Testis (tissue), 5 donors: ENCODE measurements around the gene PILRA. TPM values are rescaled to one million over a fixed set of nuclear protein-coding genes. Genes with fewer than 3 reads are reported as not detected.
"Not testable (repeated sequence)": the region's sequence is repeated elsewhere in the genome, so short reads cannot be mapped to it uniquely, and the experiment has no call there.

ENCODE experiments used
- DNase-seq: peaks from one replicate; pipeline ENCODE4 v3.0.0-alpha.2; 2019
- H3K27ac ChIP-seq, 2 donors: fragments of 200-600 bp; sonication (generic); one replicate each; pipeline ENCODE4 v1.5.1; 2019
- H3K27me3 ChIP-seq: fragments of 200-600 bp; sonication (generic); one replicate; pipeline ENCODE4 v1.5.1; 2019
- H3K36me3 ChIP-seq: fragments of 200-600 bp; sonication (generic); one replicate; pipeline ENCODE4 v1.5.1; 2017; ENCODE audit warnings: low read depth; ENCODE audit errors: missing control alignments
- H3K4me1 ChIP-seq: fragments of 200-600 bp; sonication (generic); one replicate; pipeline ENCODE4 v1.5.1; 2019
- H3K4me3 ChIP-seq, 2 donors: fragments of 200-600 bp; sonication (generic); one replicate each; pipeline ENCODE4 v1.5.1; 2017 to 2019
- H3K9me3 ChIP-seq: fragments of 200-600 bp; sonication (generic); one replicate; pipeline ENCODE4 v1.5.1; 2017
- CTCF ChIP-seq, 3 experiments: fragments of 450-650 bp in 2 of 3; fragments of 200-600 bp in 1 of 3; sonication (generic) in 1 of 3; IDR thresholded peaks; one replicate each; pipeline ENCODE4 v1.5.1; 2016 to 2019; ENCODE audit warnings: antibody characterized with exemption in 3 of 3, mild to moderate bottlenecking in 2 of 3, moderate library complexity in 1 of 3
- POLR2A ChIP-seq: fragments of 450-650 bp; IDR thresholded peaks from one replicate; pipeline ENCODE4 v1.6.1; 2017; ENCODE audit warnings: antibody characterized with exemption, mild to moderate bottlenecking, moderate library complexity
- WGBS, 2 donors: methylation state at CpG; one replicate each; pipeline ENCODE4 v1.1.5; 2018; 5-methylcytosine and 5-hydroxymethylcytosine counted together
- intact Hi-C: fragments of 100-400 bp; cut with DNase I; formaldehyde crosslinking; loops from one replicate; pipeline ENCODE4 v1.15.1; 2023; ENCODE audit warnings: low total_unique reads
- long read RNA-seq, 2 donors: transcript quantifications; one replicate each; lab custom pipeline, GENCODE V29; 2026
- polyA plus RNA-seq: library from polyadenylated mRNA; stranded (reverse); fragments of 350-450 nt; fragmentation: Illumina TruSeq; extraction: RNeasy Lipid Tissue Mini Kit (QIAGEN cat#74804); gene quantifications from one replicate; pipeline ENCODE4 v1.2.3, GENCODE V29; 2014; ENCODE audit warnings: low read depth, low replicate concordance; ENCODE audit not compliant: insufficient read depth
- total RNA-seq, 2 donors: library from RNA; depleted of rRNA; stranded (reverse); fragments of >200 nt; gene quantifications; one replicate each; pipeline ENCODE4 v1.2.3, GENCODE V29; 2016

The PILRA gene
- total RNA-seq (10 to 100 TPM; 12.0 to 18.0 TPM), polyA plus RNA-seq (16.3 TPM)
- long read RNA-seq, donor 1, partial matches to known transcripts = 50 of 56 reads
- long read RNA-seq, donor 1, other reads (novel, unspliced or antisense) = 5 of 56 reads
- long read RNA-seq, donor 2, partial matches to known transcripts = 0 of 1 reads
- long read RNA-seq, donor 2, other reads (novel, unspliced or antisense) = 0 of 1 reads

- Histone ChIP-seq H3K4me1 (peaks cover 21% of the 10 kb centered on the region), H3K27me3 (no peaks in the 10 kb centered on the region), H3K27ac (peak within 1 kb of the TSS; percentile 78 to 79), H3K36me3 (no peaks in the 10 kb centered on the region), H3K4me3 (no peak within 1 kb of the TSS), H3K9me3 (no peaks in the 10 kb centered on the region)
- 30 to 54% methylated on average over 7 to 9 of the region's 12 CpGs for WGBS, 2 donors
- intact Hi-C loops = no loop called here
- DNase-seq = no peak
- TF ChIP-seq CTCF (IDR thresholded peaks at IDR 0.05) (no peak), POLR2A (no peak)
Measured at GRCh38 chr7:100373261-100373831, at the start of gene PILRA. Gene PILRA (plus strand): TSS chr7:100373487. CDS start chr7:100373657, 170 bp downstream.

- intact Hi-C loops = not testable (repeated sequence)
Measured at GRCh38 chr7:100324194-100324593, 49.1 kb upstream of the PILRA start.

GRCh38 chr7:100325671-100326070, 47.6 kb upstream of the PILRA start:
- H3K27me3 ChIP-seq, DNase-seq, H3K4me1 ChIP-seq, H3K27ac ChIP-seq, intact Hi-C loops, H3K36me3 ChIP-seq, H3K9me3 ChIP-seq, H3K4me3 ChIP-seq: not testable (repeated sequence)
- WGBS, 2 donors = 85 to 90% methylated on average over 9 of the region's 9 CpGs

More at GRCh38 chr7:100324194-100324593, 49.1 kb upstream of the PILRA start:
- DNase-seq, H3K9me3 ChIP-seq, H3K27me3 ChIP-seq, H3K4me1 ChIP-seq, H3K36me3 ChIP-seq, H3K4me3 ChIP-seq, H3K27ac ChIP-seq: not testable (repeated sequence)
- WGBS, 2 donors = 82 to 93% methylated on average over 13 of the region's 13 CpGs

- H3K27ac ChIP-seq, H3K4me3 ChIP-seq, H3K4me1 ChIP-seq, H3K36me3 ChIP-seq, intact Hi-C loops, H3K27me3 ChIP-seq, DNase-seq, H3K9me3 ChIP-seq: not testable (repeated sequence)
- 96 to 98% methylated on average over 5 to 9 of the region's 11 CpGs for WGBS, 2 donors
Measured at GRCh38 chr7:100326914-100327313, 46.4 kb upstream of the PILRA start.

DNA sequence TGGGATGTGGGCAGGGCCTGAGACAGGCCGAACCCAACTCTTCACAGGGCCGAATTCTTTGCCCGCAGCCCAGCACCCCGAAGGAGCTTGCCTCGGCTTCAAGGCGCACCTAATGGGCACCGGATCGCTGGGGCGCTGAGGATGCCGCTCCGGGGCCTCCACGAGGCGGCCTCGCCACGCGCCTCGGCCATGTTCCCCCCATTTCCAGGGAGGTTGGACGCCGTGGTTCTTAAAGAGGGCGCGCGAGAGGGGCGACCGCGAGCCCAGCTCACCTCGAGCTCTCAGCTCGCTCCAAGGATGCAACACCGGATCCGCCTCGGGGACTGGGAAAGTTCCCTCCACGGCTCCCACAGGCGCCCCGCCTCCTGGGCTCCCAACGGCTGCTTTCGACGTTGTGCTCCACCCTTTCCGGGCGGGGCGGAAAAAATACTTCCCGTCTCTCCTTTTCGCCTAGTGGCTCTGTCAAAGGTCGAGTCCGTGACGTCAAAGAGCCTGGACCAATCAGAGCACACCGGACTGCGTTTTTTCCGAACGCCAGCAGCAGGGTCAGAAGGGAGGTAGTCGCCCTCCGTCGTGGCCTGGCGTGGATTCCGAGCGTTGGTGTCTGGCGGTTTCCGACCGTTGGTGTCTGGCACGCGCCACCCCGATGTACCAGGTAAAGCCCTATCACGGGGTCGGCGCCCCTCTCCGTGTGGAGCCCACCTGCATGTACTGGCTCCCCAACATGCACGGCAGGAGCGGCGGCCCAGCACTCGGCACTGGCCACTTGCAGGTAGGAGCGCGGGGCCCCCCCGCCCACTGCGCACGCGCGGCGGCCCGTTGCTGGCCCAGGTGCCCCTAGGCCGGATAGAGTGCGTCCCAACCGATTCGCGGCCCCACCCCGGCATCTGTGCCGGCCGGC, 37.5 kb upstream of the PILRA start:
- H3K27me3 ChIP-seq, H3K9me3 ChIP-seq, H3K4me1 ChIP-seq, intact Hi-C loops, H3K36me3 ChIP-seq: not testable (repeated sequence)
- WGBS, 2 donors = 0% methylated on average over 60 of the region's 85 CpGs; no CpG with 5 or more reads in 1 of the 2 donors
- H3K4me3 ChIP-seq = peak overlapping the region; percentile 73 to 89
- TF ChIP-seq POLR2A = peak; percentile 93
- DNase-seq = peak; percentile 95
- H3K27ac ChIP-seq = peak overlapping the region; percentile 95 to 98

DNA sequence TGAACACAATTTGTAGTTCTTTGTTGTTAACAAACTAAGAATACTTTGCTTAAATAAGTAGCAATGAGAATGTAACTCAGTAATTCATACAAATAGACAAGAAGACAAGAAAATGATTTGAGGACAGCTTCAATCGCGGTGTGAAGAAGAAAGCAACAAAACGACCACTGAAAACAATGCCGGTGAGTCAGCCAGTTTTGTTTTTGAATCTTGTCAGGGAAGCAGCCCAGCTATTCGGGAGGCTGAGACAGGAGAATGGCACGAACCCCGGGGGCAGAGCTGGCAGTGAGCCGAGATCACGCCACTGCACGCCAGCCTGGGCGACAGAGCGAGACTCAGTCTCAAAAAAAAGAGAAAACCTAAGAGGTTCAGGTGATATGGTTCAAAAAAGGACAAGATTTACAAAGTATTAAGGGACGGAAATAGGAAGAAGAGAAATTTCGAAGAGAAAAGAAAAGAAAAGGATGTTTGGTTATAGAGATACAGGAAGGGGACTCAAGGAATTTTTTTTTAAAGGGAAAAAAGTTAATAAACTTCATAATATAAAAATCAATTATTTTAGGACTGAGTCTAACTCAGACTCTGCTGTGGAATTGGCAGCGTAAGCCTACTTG, 35.1 kb upstream of the PILRA start:
- H3K9me3 ChIP-seq, H3K4me3 ChIP-seq, H3K36me3 ChIP-seq, H3K27me3 ChIP-seq, intact Hi-C loops, H3K4me1 ChIP-seq: not testable (repeated sequence)
- DNase-seq = peak; percentile 39
- peak overlapping the region in 1 of 2 donors; percentile 23 for H3K27ac ChIP-seq
- WGBS, 2 donors = 61 to 73% methylated on average over 15 of the region's 15 CpGs

- H3K27me3 ChIP-seq, H3K27ac ChIP-seq, H3K36me3 ChIP-seq, DNase-seq, H3K9me3 ChIP-seq, H3K4me3 ChIP-seq: not testable (repeated sequence)
- 79 to 92% methylated on average over 6 of the region's 6 CpGs for WGBS, 2 donors
- peaks cover 27% of the 10 kb centered on the region for H3K4me1 ChIP-seq
- intact Hi-C loops = loop anchor here (10.0 kb wide), 1 partner anchor 64 kb away; no protein-coding TSS in a partner anchor
Measured at GRCh38 chr7:100341286-100341685, 32.0 kb upstream of the PILRA start.
